HG03139 (cell line): Measurements from ENCODE around the gene NTN3.

Source experiments
- ATAC-seq: cut with Tn5 transposase; IDR thresholded peaks from one replicate; pipeline ENCODE4 v1.9.1; 2021; ENCODE audit not compliant: unreplicated experiment

NTN3 gene

GRCh38 chr16:2512735-2513404 lies 41.8 kb downstream of the NTN3 start:
- no peak for ATAC-seq

- ATAC-seq, result peak; percentile 74
Observed at GRCh38 chr16:2513405-2514332, 42.6 kb downstream of the NTN3 start, which contains the start of gene ATP6V0C. Gene ATP6V0C, plus strand, starts transcription at chr16:2513952. Its CDS starts 152 bp downstream, at chr16:2514104.

GRCh38 chr16:2514333-2515179 lies 43.5 kb downstream of the NTN3 start:
- no peak for ATAC-seq

- ATAC-seq, result no peak
Observed at GRCh38 chr16:2515180-2515851, 44.2 kb downstream of the NTN3 start.

- no peak for ATAC-seq
Observed at GRCh38 chr16:2516391-2517240, 45.5 kb downstream of the NTN3 start.

GRCh38 chr16:2517954-2518605 lies 47.0 kb downstream of the NTN3 start:
- ATAC-seq, result no peak

GRCh38 chr16:2518823-2519710 lies 48.0 kb downstream of the NTN3 start:
- ATAC-seq, result no peak

- ATAC-seq, result no peak
Observed at GRCh38 chr16:2519711-2520080, 48.6 kb downstream of the NTN3 start.

- ATAC-seq, result peak; percentile 41
Observed at GRCh38 chr16:2520097-2520783, 49.1 kb downstream of the NTN3 start, which contains the start of gene AMDHD2. Gene AMDHD2, plus strand, starts transcription at chr16:2520371. Its CDS starts 88 bp downstream, at chr16:2520459.

GRCh38 chr16:2520784-2521531 lies 49.9 kb downstream of the NTN3 start:
- no peak for ATAC-seq
